Measurements from ENCODE around the gene GORASP1.

Gene GORASP1

GRCh38 chr3:39136533-39137434, 29.4 kb upstream of the GORASP1 start:
- ATAC-seq (replicated peaks) (no peak), DNase-seq (no peak)
- H3K27me3 Mint-ChIP-seq = no peaks in the 10 kb centered on the region
- no peak overlapping the region for H3K4me3 Mint-ChIP-seq
- peak overlapping the region; percentile 20 for H3K27ac Mint-ChIP-seq
- H3K36me3 Mint-ChIP-seq = peaks cover 5 to 33% of the 10 kb centered on the region in 2 donors
- no peaks in the 10 kb centered on the region for H3K9me3 Mint-ChIP-seq
- H3K4me1 Mint-ChIP-seq = peaks cover 35 to 47% of the 10 kb centered on the region in 2 donors

DNA sequence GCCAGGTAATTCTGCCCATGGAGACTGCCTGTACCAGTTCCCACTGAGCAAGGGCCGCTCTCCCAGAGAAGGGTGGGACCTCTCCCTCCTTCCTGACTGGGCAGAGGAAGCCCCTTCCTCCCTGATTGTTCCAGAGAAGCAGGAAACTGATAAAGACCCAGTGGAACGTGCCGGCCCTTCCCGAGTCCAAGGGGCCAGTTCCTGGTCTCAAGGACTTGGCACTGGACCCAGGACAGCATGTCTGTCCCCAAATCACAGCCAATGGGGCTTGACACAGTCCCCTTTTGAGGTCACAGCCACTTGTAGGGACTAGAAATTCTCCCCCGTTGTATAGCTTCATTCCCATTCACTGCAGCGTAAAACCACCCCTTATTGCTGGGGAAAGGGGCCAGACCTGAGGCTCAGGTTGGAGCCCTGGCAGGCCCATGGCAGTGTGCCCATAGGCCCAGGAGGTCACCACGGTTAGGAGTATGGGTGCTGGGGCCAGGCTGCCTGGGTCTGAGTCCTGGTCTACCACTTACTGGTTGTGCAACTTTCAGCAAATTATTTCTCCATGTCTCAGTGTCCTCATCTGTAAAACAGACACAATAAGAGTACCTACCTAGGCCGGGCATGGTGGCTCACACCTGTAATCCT, 27.9 kb upstream of the GORASP1 start:
- H3K36me3 Mint-ChIP-seq = peaks cover 5 to 22% of the 10 kb centered on the region in 2 donors
- H3K4me3 Mint-ChIP-seq = no peak overlapping the region
- H3K27ac Mint-ChIP-seq = no peak overlapping the region
- no peaks in the 10 kb centered on the region for H3K9me3 Mint-ChIP-seq
- H3K4me1 Mint-ChIP-seq = peaks cover 26 to 32% of the 10 kb centered on the region in 2 donors
- DNase-seq = no peak
- no peaks in the 10 kb centered on the region for H3K27me3 Mint-ChIP-seq
- no peak for ATAC-seq (replicated peaks)

DNA sequence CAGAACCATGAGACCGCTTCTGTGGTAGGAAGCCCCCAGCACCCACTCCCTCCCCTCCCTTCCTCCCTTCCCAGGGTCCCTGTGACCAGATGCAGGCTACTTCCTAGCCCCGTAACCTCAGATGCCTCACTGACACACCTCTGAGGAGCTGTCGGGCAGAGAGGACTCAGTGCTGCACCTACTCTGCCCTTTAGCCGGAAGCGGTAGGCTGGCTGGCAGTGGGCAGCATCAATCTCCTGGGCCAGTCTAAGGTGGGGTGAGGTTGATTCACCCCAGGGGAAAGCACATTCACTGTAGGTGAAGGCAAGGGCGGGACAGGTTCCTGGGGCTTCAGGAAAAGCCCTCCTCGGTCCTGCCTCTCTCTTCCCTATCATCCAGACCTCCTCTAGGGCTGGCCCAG, 26.9 kb upstream of the GORASP1 start:
- peaks cover 22 to 28% of the 10 kb centered on the region in 2 donors for H3K4me1 Mint-ChIP-seq
- DNase-seq = no peak
- peak in 1 of 2 donors; percentile 13 for ATAC-seq (replicated peaks)
- no peak overlapping the region for H3K4me3 Mint-ChIP-seq
- H3K9me3 Mint-ChIP-seq = no peaks in the 10 kb centered on the region
- H3K36me3 Mint-ChIP-seq = peaks cover 9 to 20% of the 10 kb centered on the region in 2 donors
- no peaks in the 10 kb centered on the region for H3K27me3 Mint-ChIP-seq
- H3K27ac Mint-ChIP-seq = no peak overlapping the region

DNA sequence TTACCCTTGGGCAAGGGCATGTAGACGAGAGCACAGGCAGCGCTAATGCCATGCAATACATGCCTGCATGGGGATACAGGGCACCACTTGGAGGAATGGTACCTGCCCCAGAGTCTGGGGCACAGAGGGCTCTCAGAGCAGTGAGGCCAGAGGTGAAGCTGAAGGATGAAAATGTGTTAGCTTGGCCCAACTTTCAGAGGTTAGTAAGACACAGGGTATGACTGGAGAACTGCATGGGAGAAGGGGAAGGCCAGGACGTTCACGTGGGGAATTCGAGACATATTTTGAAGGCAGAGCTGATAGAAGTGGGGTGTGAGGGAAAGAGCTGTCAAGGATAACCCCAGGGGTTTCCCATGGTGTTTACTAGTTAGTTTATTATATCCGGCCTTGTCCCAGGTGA, 26.4 kb upstream of the GORASP1 start:
- no peak for DNase-seq
- no peaks in the 10 kb centered on the region for H3K27me3 Mint-ChIP-seq
- no peak overlapping the region for H3K27ac Mint-ChIP-seq
- no peaks in the 10 kb centered on the region for H3K9me3 Mint-ChIP-seq
- no peak overlapping the region for H3K4me3 Mint-ChIP-seq
- H3K4me1 Mint-ChIP-seq = peaks cover 19 to 23% of the 10 kb centered on the region in 2 donors
- peak in 1 of 2 donors; percentile 54 for ATAC-seq (replicated peaks)
- peaks cover 9 to 18% of the 10 kb centered on the region in 2 donors for H3K36me3 Mint-ChIP-seq

GRCh38 chr3:39133093-39133490, 25.7 kb upstream of the GORASP1 start:
- Mint-ChIP-seq H3K36me3 (peaks cover 9 to 14% of the 10 kb centered on the region in 2 donors), H3K9me3 (no peaks in the 10 kb centered on the region), H3K4me1 (peaks cover 17 to 22% of the 10 kb centered on the region in 2 donors), H3K4me3 (no peak overlapping the region), H3K27ac (no peak overlapping the region), H3K27me3 (no peaks in the 10 kb centered on the region)
- DNase-seq (no peak), ATAC-seq (replicated peaks) (no peak)

DNA sequence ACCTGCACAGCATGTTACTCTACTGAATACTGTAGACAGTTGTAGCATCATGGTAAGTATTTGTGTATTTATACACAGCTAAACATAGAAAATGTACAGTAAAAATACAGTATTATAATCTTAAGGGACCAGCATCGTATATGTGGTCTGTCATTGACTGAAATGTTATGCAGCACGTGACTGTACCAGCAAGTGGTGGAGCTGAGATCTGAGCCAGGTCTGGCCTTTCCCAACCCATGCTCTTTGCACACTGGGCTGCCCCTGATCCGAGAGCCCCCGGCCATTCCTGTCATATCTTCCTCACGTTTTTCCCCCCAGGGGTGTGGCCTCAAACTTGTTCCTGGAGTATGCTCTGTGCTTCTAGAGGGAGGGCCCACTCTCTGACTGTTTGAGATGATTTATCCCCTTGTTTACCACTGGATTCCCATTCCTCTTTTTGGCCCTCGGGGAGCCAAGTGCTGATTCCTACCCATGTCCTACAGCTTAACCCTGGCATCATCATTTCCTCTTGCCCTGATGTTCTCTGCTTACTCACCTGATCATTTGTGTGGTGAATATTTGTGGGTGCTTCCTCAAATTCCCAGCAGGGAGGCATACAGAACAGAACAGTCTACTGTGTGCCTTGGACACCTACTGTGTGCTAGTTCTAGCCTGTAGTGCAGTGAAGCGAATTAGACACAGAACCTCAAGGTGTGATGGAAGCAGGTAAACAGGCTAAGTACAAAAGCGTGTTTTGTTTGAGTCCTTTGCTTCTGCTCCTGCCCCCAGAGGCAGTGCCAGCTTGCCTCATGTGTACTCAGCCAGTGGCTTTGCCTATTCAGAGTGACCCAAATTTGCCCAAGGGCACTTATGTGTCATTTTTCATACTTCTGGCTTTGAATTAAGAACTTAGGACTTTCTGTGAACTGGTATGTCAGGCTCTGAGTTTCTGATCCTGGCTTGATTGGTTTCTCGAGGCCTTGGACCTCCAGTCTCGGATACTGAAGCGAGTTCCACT, 25.0 kb upstream of the GORASP1 start:
- H3K4me3 Mint-ChIP-seq = no peak overlapping the region
- no peak overlapping the region for H3K27ac Mint-ChIP-seq
- H3K36me3 Mint-ChIP-seq = peaks cover 5 to 10% of the 10 kb centered on the region in 2 donors
- H3K27me3 Mint-ChIP-seq = no peaks in the 10 kb centered on the region
- H3K4me1 Mint-ChIP-seq = peaks cover 22 to 23% of the 10 kb centered on the region in 2 donors
- H3K9me3 Mint-ChIP-seq = no peaks in the 10 kb centered on the region
- DNase-seq = no peak
- no peak for ATAC-seq (replicated peaks)

DNA sequence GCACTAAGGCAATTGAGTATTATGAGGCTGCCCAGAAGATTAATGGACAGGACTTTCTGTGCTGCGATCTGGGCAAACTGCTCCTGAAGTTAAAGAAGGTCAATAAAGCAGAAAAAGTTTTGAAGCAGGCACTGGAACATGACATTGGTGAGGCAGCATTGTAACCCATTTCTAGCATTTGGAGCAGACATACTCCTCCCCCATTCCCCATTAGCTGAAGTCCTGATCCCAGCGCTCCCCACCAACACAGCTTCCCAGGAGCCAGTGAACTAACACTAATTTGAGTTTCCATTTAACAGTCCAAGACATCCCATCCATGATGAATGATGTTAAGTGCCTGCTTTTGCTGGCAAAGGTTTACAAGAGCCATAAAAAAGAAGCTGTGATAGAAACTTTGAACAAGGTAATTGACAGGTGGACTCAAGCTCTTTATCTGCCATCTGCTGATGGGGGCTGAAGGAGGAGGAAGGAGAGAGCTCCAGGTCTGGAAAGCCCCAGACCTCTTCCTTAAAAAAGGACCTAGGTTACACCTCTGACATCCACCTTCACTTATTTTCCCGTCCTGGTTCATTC, 23.4 kb upstream of the GORASP1 start:
- Mint-ChIP-seq H3K9me3 (no peaks in the 10 kb centered on the region), H3K36me3 (peaks cover 4 to 6% of the 10 kb centered on the region in 2 donors), H3K4me3 (no peak overlapping the region), H3K27me3 (no peaks in the 10 kb centered on the region), H3K27ac (peak overlapping the region; percentile 79), H3K4me1 (peaks cover 38 to 39% of the 10 kb centered on the region in 2 donors)
- no peak for DNase-seq
- no peak for ATAC-seq (replicated peaks)

GRCh38 chr3:39130026-39130425, 22.6 kb upstream of the GORASP1 start:
- ATAC-seq (replicated peaks) (no peak), DNase-seq (no peak)
- Mint-ChIP-seq H3K4me1 (peaks cover 38 to 47% of the 10 kb centered on the region in 2 donors), H3K4me3 (no peak overlapping the region), H3K36me3 (peaks cover 4 to 6% of the 10 kb centered on the region in 2 donors), H3K27ac (no peak overlapping the region), H3K9me3 (no peaks in the 10 kb centered on the region), H3K27me3 (no peaks in the 10 kb centered on the region)

DNA sequence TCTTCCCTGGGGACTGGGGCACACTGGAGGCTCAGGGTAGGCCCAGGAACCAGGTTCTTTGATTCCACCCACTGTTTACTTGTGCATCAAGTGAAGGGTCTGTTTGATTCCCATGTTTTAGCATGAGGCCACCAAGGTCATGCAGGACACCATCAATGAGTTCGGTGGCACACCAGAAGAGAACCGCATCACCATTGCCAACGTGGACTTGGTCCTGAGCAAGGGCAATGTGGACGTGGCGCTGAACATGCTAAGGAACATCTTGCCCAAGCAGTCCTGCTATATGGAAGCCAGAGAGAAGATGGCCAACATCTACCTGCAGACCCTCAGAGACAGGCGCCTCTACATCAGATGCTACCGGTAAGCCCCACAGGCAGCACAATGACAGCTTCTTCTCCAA, 21.5 kb upstream of the GORASP1 start:
- no peak overlapping the region for H3K4me3 Mint-ChIP-seq
- no peak for ATAC-seq (replicated peaks)
- no peaks in the 10 kb centered on the region for H3K27me3 Mint-ChIP-seq
- H3K4me1 Mint-ChIP-seq = peaks cover 35 to 45% of the 10 kb centered on the region in 2 donors
- H3K27ac Mint-ChIP-seq = no peak overlapping the region
- no peaks in the 10 kb centered on the region for H3K9me3 Mint-ChIP-seq
- H3K36me3 Mint-ChIP-seq = peaks cover 4 to 6% of the 10 kb centered on the region in 2 donors
- no peak for DNase-seq

DNA sequence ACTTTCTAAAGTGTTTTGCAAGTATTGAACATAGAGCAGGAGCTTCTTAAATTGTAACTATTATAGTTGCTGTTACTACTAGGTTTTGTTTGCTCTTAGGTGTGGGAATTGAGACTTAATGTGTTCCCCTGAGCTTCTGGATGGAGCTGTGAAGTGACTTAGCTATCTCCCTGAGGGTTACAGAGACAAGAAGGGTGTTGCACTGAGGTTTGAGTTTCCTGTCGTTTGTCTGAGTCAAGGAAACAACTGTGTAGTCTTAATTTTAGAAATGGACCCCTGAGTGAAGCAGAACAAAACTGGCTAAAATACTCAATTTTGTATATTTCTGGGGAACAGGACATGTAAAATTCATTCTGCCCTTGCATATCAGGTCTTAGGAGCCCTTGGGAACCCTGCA, 20.5 kb upstream of the GORASP1 start:
- peaks cover 32 to 45% of the 10 kb centered on the region in 2 donors for H3K4me1 Mint-ChIP-seq
- no peak for DNase-seq
- H3K9me3 Mint-ChIP-seq = no peaks in the 10 kb centered on the region
- H3K27me3 Mint-ChIP-seq = no peaks in the 10 kb centered on the region
- ATAC-seq (replicated peaks) = peak in 1 of 2 donors; percentile 25
- no peak overlapping the region for H3K27ac Mint-ChIP-seq
- peaks cover 4 to 6% of the 10 kb centered on the region in 2 donors for H3K36me3 Mint-ChIP-seq
- H3K4me3 Mint-ChIP-seq = no peak overlapping the region

- Mint-ChIP-seq H3K4me3 (no peak overlapping the region), H3K36me3 (peaks cover 4 to 6% of the 10 kb centered on the region in 2 donors), H3K27ac (peak overlapping the region; percentile 67), H3K9me3 (no peaks in the 10 kb centered on the region), H3K27me3 (no peaks in the 10 kb centered on the region), H3K4me1 (peaks cover 37 to 50% of the 10 kb centered on the region in 2 donors)
- peak; percentile 32 to 40 for ATAC-seq (replicated peaks)
- DNase-seq = no peak
Measured at GRCh38 chr3:39127269-39127907, 20.0 kb upstream of the GORASP1 start.

- H3K27ac Mint-ChIP-seq = no peak overlapping the region
- H3K4me1 Mint-ChIP-seq = peaks cover 45 to 58% of the 10 kb centered on the region in 2 donors
Measured at GRCh38 chr3:39126532-39127071, 19.2 kb upstream of the GORASP1 start.

More at GRCh38 chr3:39126532-39127071, 19.2 kb upstream of the GORASP1 start:
- Mint-ChIP-seq H3K4me3 (peak overlapping the region in 1 of 2 donors; percentile 17), H3K36me3 (peaks cover 4 to 6% of the 10 kb centered on the region in 2 donors), H3K9me3 (no peaks in the 10 kb centered on the region), H3K27me3 (no peaks in the 10 kb centered on the region)
- ATAC-seq (replicated peaks) (peak; percentile 80 to 84), DNase-seq (no peak)

All from stimulated activated naive B cell treated with anti-CD40 and anti-IgM and Interleukin-4, amounts not matched to agents 10 μg/mL and 1 μg/mL and 100 μg/mL, for 72 hours (primary cell).